ENCODE results near the gene ZNF382. TPM values are rescaled to one million over a fixed set of nuclear protein-coding genes. Genes with fewer than 3 reads are reported as not detected.

ZNF382 gene
- total RNA-seq, result 1 to 10 TPM in 5 of 6 donors, under 1 TPM in 1; 0.78 to 5.7 (median 4.1) TPM

- TF ChIP-seq EP300 (IDR thresholded peaks at IDR 0.05) (no peak), CTCF (IDR thresholded peaks at IDR 0.05) (no peak), POLR2AphosphoS5 (IDR thresholded peaks at IDR 0.05) (peak; percentile 13 to 66), POLR2A (IDR thresholded peaks at IDR 0.05) (peak in 3 of 4 donors; percentile 19 to 52 (median 32))
- H3K27ac ChIP-seq, result peak within 1 kb of the TSS; percentile 69 to 86 (median 80)
- H3K36me3 ChIP-seq, result peaks cover 0 to 14% (median 0%) of the 10 kb centered on the region in 4 donors
- DNase-seq (peak; percentile 55 to 96), ATAC-seq (ENCODE audit: low FRiP score in 2 of 2) (peak; percentile 83 to 95)
- peaks cover 0 to 9% (median 6%) of the 10 kb centered on the region in 4 donors for H3K4me1 ChIP-seq
- WGBS, 2 donors, result 4 to 10% methylated on average over 12 to 46 of the region's 73 CpGs
- H3K4me3 ChIP-seq, result peak within 1 kb of the TSS; percentile 65 to 84 (median 75)
- no peaks in the 10 kb centered on the region for H3K27me3 ChIP-seq
- peaks cover 0 to 15% (median 5%) of the 10 kb centered on the region in 4 donors for H3K9me3 ChIP-seq
Observed at GRCh38 chr19:36605101-36605876, at the start of gene ZNF382. Gene ZNF382, plus strand, starts transcription at chr19:36605313. Its CDS starts 4,602 bp downstream, at chr19:36609915.

- H3K4me1 ChIP-seq, result no peaks in the 10 kb centered on the region
- DNase-seq, result no peak
- no peak for ATAC-seq (ENCODE audit: low FRiP score in 2 of 2)
- peaks cover 0 to 68% (median 26%) of the 10 kb centered on the region in 4 donors for H3K36me3 ChIP-seq
- WGBS, 2 donors, result 96% methylated on average over 1 of the region's 1 CpG
- H3K9me3 ChIP-seq, result peaks cover 66 to 99% (median 91%) of the 10 kb centered on the region in 4 donors
- no peak overlapping the region for H3K4me3 ChIP-seq
- TF ChIP-seq POLR2A (IDR thresholded peaks at IDR 0.05) (no peak), EP300 (IDR thresholded peaks at IDR 0.05) (no peak), CTCF (IDR thresholded peaks at IDR 0.05) (no peak), POLR2AphosphoS5 (IDR thresholded peaks at IDR 0.05) (no peak)
- no peaks in the 10 kb centered on the region for H3K27me3 ChIP-seq
- H3K27ac ChIP-seq, result no peak overlapping the region
Observed at GRCh38 chr19:36564391-36564790, 40.7 kb upstream of the ZNF382 start.

GRCh38 chr19:36572593-36573019 lies 32.5 kb upstream of the ZNF382 start:
- peak overlapping the region; percentile 87 to 92 (median 91) for H3K27ac ChIP-seq
- no peaks in the 10 kb centered on the region for H3K27me3 ChIP-seq
- ATAC-seq (ENCODE audit: low FRiP score in 2 of 2) (no peak), DNase-seq (no peak)
- H3K36me3 ChIP-seq, result peaks cover 4 to 41% (median 22%) of the 10 kb centered on the region in 4 donors
- peaks cover 10 to 22% (median 12%) of the 10 kb centered on the region in 4 donors for H3K4me1 ChIP-seq
- TF ChIP-seq CTCF (IDR thresholded peaks at IDR 0.05) (no peak), POLR2AphosphoS5 (IDR thresholded peaks at IDR 0.05) (no peak), POLR2A (IDR thresholded peaks at IDR 0.05) (no peak), EP300 (IDR thresholded peaks at IDR 0.05) (no peak)
- peak overlapping the region; percentile 70 to 95 (median 77) for H3K4me3 ChIP-seq
- 1 to 2% methylated on average over 11 of the region's 11 CpGs for WGBS, 2 donors
- peaks cover 0 to 38% (median 30%) of the 10 kb centered on the region in 4 donors for H3K9me3 ChIP-seq

- Histone ChIP-seq H3K27me3 (no peaks in the 10 kb centered on the region), H3K27ac (peak within 1 kb of the TSS; percentile 87 to 92 (median 91)), H3K4me1 (peaks cover 10 to 22% (median 12%) of the 10 kb centered on the region in 4 donors), H3K4me3 (peak within 1 kb of the TSS; percentile 70 to 95 (median 77)), H3K36me3 (peaks cover 8 to 39% (median 24%) of the 10 kb centered on the region in 4 donors), H3K9me3 (peaks cover 0 to 35% (median 27%) of the 10 kb centered on the region in 4 donors)
- no peak for TF ChIP-seq EP300 (IDR thresholded peaks at IDR 0.05)
- peak in 3 of 4 donors; percentile 74 to 80 (median 76) for TF ChIP-seq POLR2A (IDR thresholded peaks at IDR 0.05)
- peak; percentile 81 to 91 for TF ChIP-seq POLR2AphosphoS5 (IDR thresholded peaks at IDR 0.05)
- TF ChIP-seq CTCF (IDR thresholded peaks at IDR 0.05), result peak in 1 of 6 experiments; percentile 9
- ATAC-seq (ENCODE audit: low FRiP score in 2 of 2) (peak; percentile 96 to 99), DNase-seq (peak; percentile 94)
- WGBS, 2 donors, result 2% methylated on average over 24 to 33 of the region's 66 CpGs
Observed at GRCh38 chr19:36573020-36573894, 31.9 kb upstream of the ZNF382 start, which contains the start of gene ZNF529. Gene ZNF529, minus strand, starts transcription at chr19:36573292. Its CDS starts 946 bp downstream, at chr19:36572346.

Measured in upper lobe of left lung (tissue), 6 donors.